ENCODE data around the gene SMOC1. TPM values are rescaled to one million over a fixed set of nuclear protein-coding genes. Genes with fewer than 3 reads are reported as not detected.

Gene SMOC1
- total RNA-seq, 8 experiments from 2014 or later = 0.18 to 18.7 (median 2.1) TPM

DNA sequence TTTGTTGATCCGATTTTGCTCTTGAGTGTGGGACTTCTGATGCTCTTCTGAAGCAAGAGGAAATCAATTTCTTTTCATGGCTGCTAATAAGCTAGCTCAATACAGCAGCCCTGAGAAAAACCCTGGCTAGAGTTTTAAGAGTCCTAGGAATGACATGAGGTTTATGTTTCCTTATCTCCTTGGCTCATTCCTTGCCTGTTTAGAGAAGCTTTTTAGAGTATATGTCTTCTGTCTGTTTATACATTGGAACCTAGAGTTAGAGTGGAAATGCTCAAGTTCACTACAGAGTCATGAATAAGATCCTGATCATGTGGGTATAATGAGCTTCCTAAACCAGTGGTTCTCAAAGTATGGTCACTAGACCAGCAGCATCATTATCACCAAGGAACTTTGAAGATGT lies 34.5 kb downstream of the SMOC1 start:
- Histone ChIP-seq H3K27ac (no peak overlapping the region), H3K4me3 (no peak overlapping the region), H3K4me1 (replicated peaks in 1 of 2) (no peaks in the 10 kb centered on the region)
- in situ Hi-C loops (cut with MboI; ENCODE audit: low pct_unique_long_range_greater_than_20kb in 2 of 9, low sequenced_read_pairs in 9 of 9, unreplicated experiment in 9 of 9) = no loop called here
- ATAC-seq (replicated peaks in 6 of 8) = no peak
- 0 to 71% (median 40%) methylated on average over 1 of the region's 1 CpG; no CpG with 5 or more reads in 5 of the 10 experiments for WGBS, 10 experiments

DNA sequence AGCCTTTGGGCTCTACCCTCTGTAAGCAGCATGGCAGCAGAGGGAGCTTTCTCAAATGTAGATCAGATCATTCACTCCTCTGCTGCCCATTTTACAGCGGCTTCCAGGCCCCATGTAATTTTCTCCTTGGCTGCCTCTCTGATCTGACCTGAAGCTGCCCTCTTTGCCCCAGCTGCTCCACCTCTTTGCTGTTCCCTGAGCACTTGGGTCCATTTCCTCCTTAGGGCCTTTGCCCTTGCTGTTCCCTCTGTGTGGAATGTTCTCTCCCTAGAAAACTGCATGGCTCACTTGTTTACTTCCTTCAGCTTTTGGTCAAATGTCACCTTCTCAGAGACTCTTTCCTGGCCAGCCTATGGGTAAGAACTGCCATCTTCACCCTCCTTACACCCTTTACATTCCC lies 37.2 kb downstream of the SMOC1 start:
- Histone ChIP-seq H3K27ac (no peak overlapping the region), H3K4me3 (no peak overlapping the region), H3K4me1 (replicated peaks in 1 of 2) (no peaks in the 10 kb centered on the region)
- WGBS, 10 experiments = 0 to 83% (median 51%) methylated on average over 1 of the region's 1 CpG; no CpG with 5 or more reads in 6 of the 10 experiments
- in situ Hi-C loops (cut with MboI; ENCODE audit: low pct_unique_long_range_greater_than_20kb in 2 of 9, low sequenced_read_pairs in 9 of 9, unreplicated experiment in 9 of 9) = no loop called here
- peak in 1 of 8 experiments; percentile 17 for ATAC-seq (replicated peaks in 6 of 8)

DNA sequence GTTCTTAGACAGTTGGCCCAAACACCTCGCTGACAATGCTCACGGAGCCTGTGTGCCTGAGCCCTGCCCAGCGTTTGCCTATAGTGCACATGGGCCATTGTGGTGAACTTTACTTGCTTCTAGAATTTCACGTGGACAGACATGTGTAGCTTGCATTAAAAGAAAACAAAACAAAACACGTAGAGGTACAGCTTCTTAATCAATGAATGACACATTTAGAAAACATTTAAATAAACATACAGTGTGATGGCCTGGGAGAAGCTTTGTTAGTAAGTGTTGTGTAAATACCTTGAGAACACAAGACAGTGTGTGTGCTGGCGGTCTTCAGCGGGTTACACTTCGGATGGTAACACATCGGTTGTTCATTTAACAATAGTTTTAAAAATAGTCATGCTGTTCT lies 38.1 kb downstream of the SMOC1 start:
- Histone ChIP-seq H3K4me3 (no peak overlapping the region), H3K4me1 (replicated peaks in 1 of 2) (no peaks in the 10 kb centered on the region), H3K27ac (no peak overlapping the region)
- in situ Hi-C loops (cut with MboI; ENCODE audit: low pct_unique_long_range_greater_than_20kb in 2 of 9, low sequenced_read_pairs in 9 of 9, unreplicated experiment in 9 of 9) = no loop called here
- ATAC-seq (replicated peaks in 6 of 8) = peak in 3 of 8 experiments; percentile 11 to 52 (median 43)
- 14 to 96% (median 77%) methylated on average over 1 to 9 of the region's 9 CpGs for WGBS, 10 experiments

DNA sequence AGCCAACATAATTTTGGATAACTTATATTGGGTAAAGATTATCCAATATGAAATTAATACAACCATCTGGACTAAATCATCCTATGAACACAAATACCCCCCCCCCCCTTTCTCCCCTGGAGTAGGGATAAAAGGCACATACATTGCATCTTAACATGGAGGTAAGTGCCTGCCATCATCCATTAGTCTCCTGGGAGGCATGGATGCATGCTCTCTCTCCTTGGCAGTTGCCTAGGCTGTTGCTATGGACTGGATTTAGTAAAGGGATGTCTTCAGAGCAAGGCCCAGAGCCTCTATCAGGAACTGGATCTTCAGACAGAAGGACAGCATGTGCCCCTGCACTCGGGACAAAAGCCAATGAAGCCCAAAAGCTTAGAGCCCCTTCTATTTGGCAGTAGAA lies 40.6 kb downstream of the SMOC1 start:
- no peaks in the 10 kb centered on the region for H3K4me1 ChIP-seq (replicated peaks in 1 of 2)
- ATAC-seq (replicated peaks in 6 of 8) = peak in 1 of 8 experiments; percentile 59
- WGBS, 10 experiments = 50 to 83% methylated on average over 1 of the region's 1 CpG; no CpG with 5 or more reads in 8 of the 10 experiments
- no peak overlapping the region for H3K4me3 ChIP-seq
- no peak overlapping the region for H3K27ac ChIP-seq
- in situ Hi-C loops (cut with MboI; ENCODE audit: low pct_unique_long_range_greater_than_20kb in 2 of 9, low sequenced_read_pairs in 9 of 9, unreplicated experiment in 9 of 9) = no loop called here

DNA sequence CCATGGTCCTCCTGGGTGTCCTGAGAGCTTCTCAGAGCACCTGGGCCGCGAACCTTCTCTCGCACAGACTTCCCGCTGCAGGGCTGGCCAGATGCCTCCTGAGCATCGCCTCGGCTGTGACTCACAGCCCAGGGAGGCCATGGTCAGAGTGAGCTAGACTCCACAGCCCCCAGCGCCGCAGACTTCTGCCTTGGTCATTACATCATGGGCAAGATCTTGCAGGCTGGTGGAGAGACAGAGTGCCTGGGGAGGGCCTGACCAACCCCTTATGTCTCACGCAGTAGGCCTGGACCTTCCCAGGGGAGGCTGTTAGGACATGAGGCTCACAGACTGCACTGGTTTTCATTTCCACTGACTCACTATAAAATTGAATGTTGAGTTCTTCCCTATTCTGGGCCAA lies 41.8 kb downstream of the SMOC1 start:
- 50 to 100% (median 78%) methylated on average over 1 to 6 of the region's 9 CpGs; no CpG with 5 or more reads in 4 of the 10 experiments for WGBS, 10 experiments
- no peaks in the 10 kb centered on the region for H3K4me1 ChIP-seq (replicated peaks in 1 of 2)
- no peak overlapping the region for H3K4me3 ChIP-seq
- H3K27ac ChIP-seq = no peak overlapping the region
- in situ Hi-C loops (cut with MboI; ENCODE audit: low pct_unique_long_range_greater_than_20kb in 2 of 9, low sequenced_read_pairs in 9 of 9, unreplicated experiment in 9 of 9) = no loop called here
- ATAC-seq (replicated peaks in 6 of 8) = peak in 2 of 8 experiments; percentile 46 to 60

DNA sequence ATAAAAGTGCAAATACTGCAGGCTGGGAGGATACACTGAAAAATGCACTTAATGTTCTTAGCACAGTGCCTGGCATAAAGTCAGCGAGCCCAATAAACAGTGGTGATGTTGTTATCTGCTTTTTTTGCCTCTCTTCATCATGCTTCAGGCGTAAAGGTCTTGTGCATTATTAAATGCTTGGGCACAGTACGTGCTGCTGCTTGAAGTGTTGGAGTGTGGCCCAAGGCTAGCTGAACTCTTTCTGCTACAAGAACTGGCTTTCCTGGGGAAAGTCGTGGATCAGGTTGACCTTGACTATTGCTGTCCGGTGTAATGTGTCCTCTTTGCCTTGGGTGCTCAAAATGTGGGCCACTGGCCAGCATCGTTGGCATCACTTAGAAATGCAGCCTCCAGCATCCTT lies 43.0 kb downstream of the SMOC1 start:
- H3K27ac ChIP-seq = no peak overlapping the region
- H3K4me3 ChIP-seq = no peak overlapping the region
- no peaks in the 10 kb centered on the region for H3K4me1 ChIP-seq (replicated peaks in 1 of 2)
- no peak for ATAC-seq (replicated peaks in 6 of 8)
- in situ Hi-C loops (cut with MboI; ENCODE audit: low pct_unique_long_range_greater_than_20kb in 2 of 9, low sequenced_read_pairs in 9 of 9, unreplicated experiment in 9 of 9) = no loop called here
- 29 to 90% (median 75%) methylated on average over 1 to 6 of the region's 6 CpGs; no CpG with 5 or more reads in 4 of the 10 experiments for WGBS, 10 experiments

DNA sequence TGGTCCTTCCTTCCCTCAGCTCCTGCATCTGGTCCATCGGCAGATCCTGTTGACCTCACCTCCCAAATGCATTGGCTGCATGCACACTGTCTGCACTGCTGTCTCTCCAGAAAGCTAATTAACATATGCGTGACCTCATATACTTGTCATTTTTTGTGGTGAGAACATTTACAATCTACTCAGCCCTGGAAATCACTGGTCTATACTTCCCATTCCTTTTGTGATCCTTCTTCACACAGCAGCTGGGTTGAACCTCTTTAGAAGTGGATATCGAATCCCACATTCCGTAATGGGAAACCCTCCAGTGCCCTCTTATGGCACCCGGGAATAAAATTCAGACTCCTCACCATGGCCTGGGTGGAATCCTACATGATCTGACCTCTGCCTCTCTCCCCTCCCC lies 45.0 kb downstream of the SMOC1 start:
- no peak overlapping the region for H3K27ac ChIP-seq
- in situ Hi-C loops (cut with MboI; ENCODE audit: low pct_unique_long_range_greater_than_20kb in 2 of 9, low sequenced_read_pairs in 9 of 9, unreplicated experiment in 9 of 9) = no loop called here

DNA sequence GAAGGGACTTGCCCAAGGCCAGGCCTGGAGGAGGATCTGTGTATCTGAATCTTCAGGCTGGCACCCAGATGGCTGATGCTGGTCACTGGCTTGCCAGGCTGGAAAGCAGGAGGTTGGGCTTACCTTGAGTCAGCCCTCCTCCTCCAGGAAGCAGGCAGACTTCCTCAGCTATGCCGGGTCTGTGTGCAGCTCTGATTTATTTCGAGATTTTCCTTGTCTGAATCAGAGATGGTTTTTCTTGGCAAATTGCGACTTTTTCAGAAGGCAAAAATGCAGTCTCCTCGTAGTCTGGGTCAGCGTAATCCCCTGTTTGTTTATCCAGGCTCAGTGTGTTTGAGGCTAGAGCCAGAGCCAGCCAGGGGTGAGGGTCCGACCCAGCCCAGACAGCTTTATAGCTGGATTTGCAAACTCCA lies 48.9 kb downstream of the SMOC1 start:
- in situ Hi-C loops (cut with MboI; ENCODE audit: low pct_unique_long_range_greater_than_20kb in 2 of 9, low sequenced_read_pairs in 9 of 9, unreplicated experiment in 9 of 9) = no loop called here
- no peaks in the 10 kb centered on the region for H3K4me1 ChIP-seq (replicated peaks in 1 of 2)
- peak in 1 of 8 experiments; percentile 7 for ATAC-seq (replicated peaks in 6 of 8)
- H3K4me3 ChIP-seq = no peak overlapping the region
- 40 to 93% (median 77%) methylated on average over 2 to 6 of the region's 6 CpGs; no CpG with 5 or more reads in 3 of the 10 experiments for WGBS, 10 experiments
- no peak overlapping the region for H3K27ac ChIP-seq

More for the DNA sequence above, 45.0 kb downstream of the SMOC1 start:
- peak in 5 of 8 experiments; percentile 35 to 93 (median 82) for ATAC-seq (replicated peaks in 6 of 8)
- 0 to 100% (median 82%) methylated on average over 1 to 5 of the region's 5 CpGs; no CpG with 5 or more reads in 1 of the 10 experiments for WGBS, 10 experiments
- H3K4me3 ChIP-seq = no peak overlapping the region
- H3K4me1 ChIP-seq (replicated peaks in 1 of 2) = no peaks in the 10 kb centered on the region

DNA sequence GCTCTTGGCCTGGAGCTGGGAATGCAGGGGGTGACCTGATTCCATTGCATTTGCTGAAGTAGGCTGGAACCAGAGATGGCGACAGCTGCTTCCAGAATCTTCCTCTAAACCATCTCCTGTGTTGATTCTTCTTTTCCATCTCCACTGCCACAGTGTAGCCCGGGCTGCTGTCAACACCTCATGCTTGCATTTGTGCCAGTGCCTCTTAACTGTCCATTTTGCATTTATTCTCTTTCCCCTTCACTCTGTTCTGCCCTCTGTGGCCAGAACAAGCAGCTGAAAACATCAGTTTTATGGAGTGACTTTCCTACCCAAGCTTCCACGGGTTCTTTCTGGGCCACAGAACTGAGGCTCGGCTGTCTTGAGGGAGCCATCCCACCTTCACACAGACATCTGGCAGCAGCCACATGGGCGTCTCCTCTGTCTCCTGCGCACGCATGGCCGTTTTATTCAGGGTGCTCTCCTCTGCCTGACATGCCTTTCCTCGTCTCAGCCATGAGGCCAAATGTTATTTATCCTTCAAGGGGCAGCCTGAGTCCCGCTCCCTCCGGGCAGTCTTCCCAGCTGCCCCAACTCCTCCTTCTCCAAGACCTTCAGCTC lies 51.7 kb downstream of the SMOC1 start:
- ATAC-seq (replicated peaks in 6 of 8) = peak in 3 of 8 experiments; percentile 83 to 87 (median 87)

DNA sequence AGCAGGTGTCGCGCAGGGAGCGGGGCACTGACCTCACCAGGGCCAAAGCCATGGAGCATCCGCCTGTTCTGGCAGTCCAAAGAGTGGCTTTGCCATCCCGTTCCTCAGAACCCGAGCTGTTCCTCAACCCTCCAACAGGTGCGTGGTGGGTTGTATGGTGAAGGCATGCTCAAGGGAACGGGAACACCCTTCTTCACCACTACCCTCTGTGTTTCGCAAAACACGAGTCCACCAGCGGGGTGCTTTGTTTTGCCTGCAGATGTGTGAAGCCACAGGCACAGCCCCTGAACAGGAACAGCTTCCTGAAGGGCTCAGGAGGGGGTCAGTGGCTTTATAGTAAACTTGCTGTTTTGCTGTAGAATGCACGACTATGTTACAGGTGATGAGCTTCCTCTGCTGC lies 52.7 kb downstream of the SMOC1 start:
- no peak overlapping the region for H3K4me3 ChIP-seq
- H3K4me1 ChIP-seq (replicated peaks in 1 of 2) = no peaks in the 10 kb centered on the region
- no peak for ATAC-seq (replicated peaks in 6 of 8)

More for the DNA sequence above, 51.7 kb downstream of the SMOC1 start:
- Histone ChIP-seq H3K27ac (no peak overlapping the region), H3K4me1 (replicated peaks in 1 of 2) (no peaks in the 10 kb centered on the region), H3K4me3 (no peak overlapping the region)
- WGBS, 10 experiments = 4 to 100% (median 89%) methylated on average over 1 to 9 of the region's 11 CpGs; no CpG with 5 or more reads in 2 of the 10 experiments
- in situ Hi-C loops (cut with MboI; ENCODE audit: low pct_unique_long_range_greater_than_20kb in 2 of 9, low sequenced_read_pairs in 9 of 9, unreplicated experiment in 9 of 9) = no loop called here

DNA sequence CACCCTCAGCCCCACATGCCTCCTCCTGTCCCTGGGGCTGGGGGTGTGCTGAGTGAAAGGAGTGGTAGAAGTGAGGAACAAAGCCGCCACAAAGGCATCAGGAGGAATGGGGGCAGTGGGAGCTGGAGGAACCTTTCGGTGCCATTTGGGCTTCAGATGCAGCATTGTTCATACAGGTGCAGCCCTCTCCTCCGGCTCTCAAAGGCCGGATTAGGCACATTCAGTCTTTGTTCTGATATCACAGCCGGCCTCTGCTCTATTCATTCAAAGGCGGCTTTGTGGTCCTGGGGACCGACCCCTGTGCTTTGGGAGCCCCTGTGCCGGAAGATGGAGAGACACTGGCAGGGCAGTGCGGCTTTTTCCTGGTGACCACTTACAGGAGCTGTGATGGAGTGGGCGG lies 53.2 kb downstream of the SMOC1 start:
- Histone ChIP-seq H3K27ac (no peak overlapping the region), H3K4me3 (no peak overlapping the region), H3K4me1 (replicated peaks in 1 of 2) (peaks cover 3 to 4% of the 10 kb centered on the region in 2 donors)
- WGBS, 10 experiments = 0 to 90% (median 51%) methylated on average over 1 to 4 of the region's 10 CpGs; no CpG with 5 or more reads in 4 of the 10 experiments
- in situ Hi-C loops (cut with MboI; ENCODE audit: low pct_unique_long_range_greater_than_20kb in 2 of 9, low sequenced_read_pairs in 9 of 9, unreplicated experiment in 9 of 9) = no loop called here
- no peak for ATAC-seq (replicated peaks in 6 of 8)

More for the DNA sequence above, 52.7 kb downstream of the SMOC1 start:
- in situ Hi-C loops (cut with MboI; ENCODE audit: low pct_unique_long_range_greater_than_20kb in 2 of 9, low sequenced_read_pairs in 9 of 9, unreplicated experiment in 9 of 9) = no loop called here
- no peak overlapping the region for H3K27ac ChIP-seq
- 10 to 68% (median 62%) methylated on average over 4 to 8 of the region's 12 CpGs; no CpG with 5 or more reads in 7 of the 10 experiments for WGBS, 10 experiments

DNA sequence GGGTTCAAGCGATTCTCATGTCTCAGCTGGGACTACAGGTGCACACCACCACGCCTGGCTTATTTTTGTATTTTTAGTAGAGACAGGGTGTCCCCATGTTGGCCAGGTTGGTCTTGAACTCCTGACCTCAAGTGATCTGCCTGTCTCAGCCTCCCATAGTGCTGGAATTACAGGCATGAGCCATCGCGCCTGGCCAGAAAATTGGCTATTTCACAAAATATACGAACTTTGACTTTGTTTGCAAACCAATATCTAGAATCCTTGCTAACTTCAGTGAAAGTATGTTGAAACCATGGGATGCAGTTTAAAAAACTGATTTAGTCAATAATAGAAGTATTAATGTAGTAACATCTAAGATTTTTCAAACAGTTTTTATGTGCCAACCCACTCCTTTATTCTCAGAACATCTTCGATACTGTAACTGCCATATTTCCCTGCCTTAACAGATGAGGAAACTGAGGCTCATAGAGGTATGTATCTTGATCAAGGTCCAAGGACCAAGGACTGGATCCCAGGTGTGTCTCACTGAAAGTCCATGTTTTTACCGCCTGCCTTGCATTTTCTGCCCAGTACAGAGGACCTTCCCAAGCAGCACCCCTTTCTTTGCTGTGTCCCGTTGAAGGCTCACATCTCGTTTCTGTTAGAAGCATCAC lies 54.5 kb downstream of the SMOC1 start:
- no peak overlapping the region for H3K4me3 ChIP-seq
- WGBS, 10 experiments = 18 to 100% (median 90%) methylated on average over 1 to 8 of the region's 9 CpGs; no CpG with 5 or more reads in 1 of the 10 experiments
- peaks cover 8 to 9% of the 10 kb centered on the region in 2 donors for H3K4me1 ChIP-seq (replicated peaks in 1 of 2)
- ATAC-seq (replicated peaks in 6 of 8) = no peak
- in situ Hi-C loops (cut with MboI; ENCODE audit: low pct_unique_long_range_greater_than_20kb in 2 of 9, low sequenced_read_pairs in 9 of 9, unreplicated experiment in 9 of 9) = no loop called here
- H3K27ac ChIP-seq = no peak overlapping the region

DNA sequence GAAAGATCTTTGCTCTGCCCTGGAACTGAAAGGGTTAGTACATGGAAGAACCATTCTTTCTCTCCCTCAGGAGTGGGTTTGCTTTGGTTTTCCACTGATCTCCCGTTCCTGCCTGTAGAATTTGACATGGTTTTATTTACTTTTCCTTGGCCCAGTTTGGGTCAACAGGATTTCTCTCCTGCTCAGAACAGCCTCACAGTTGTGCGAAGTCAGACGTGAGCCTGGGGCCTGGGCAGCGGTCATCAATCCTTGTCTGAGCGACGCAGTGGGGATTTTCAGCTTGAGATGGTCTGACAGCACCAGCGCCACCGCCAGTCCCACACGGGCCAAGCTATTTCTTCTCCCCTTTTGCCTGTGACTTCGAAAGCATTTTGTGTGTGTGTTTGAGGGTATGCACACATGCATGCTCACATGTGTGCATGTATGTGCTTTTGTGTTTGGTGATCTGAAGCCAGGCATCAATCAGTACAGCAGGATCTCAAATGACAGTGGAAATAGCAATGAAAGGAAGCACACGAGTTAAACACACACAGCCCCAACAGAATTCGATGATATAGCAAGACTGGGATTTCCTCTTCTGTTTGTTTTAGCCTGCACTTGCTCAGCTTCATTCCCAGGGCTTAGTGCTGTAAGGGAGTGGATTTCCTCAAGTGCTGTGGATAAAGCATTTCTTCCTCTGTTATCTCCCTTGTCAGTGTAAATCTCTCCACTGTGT lies 58.3 kb downstream of the SMOC1 start:
- in situ Hi-C loops (cut with MboI; ENCODE audit: low pct_unique_long_range_greater_than_20kb in 2 of 9, low sequenced_read_pairs in 9 of 9, unreplicated experiment in 9 of 9) = no loop called here
- H3K4me3 ChIP-seq = no peak overlapping the region
- no peak overlapping the region for H3K27ac ChIP-seq
- peaks cover 8 to 9% of the 10 kb centered on the region in 2 donors for H3K4me1 ChIP-seq (replicated peaks in 1 of 2)
- ATAC-seq (replicated peaks in 6 of 8) = peak in 5 of 8 experiments; percentile 71 to 96 (median 89)
- WGBS, 10 experiments = 0 to 73% (median 36%) methylated on average over 1 to 8 of the region's 12 CpGs; no CpG with 5 or more reads in 2 of the 10 experiments

All from motor neuron (in vitro differentiated cells).